HG02759 (cell line): ENCODE results near the gene ERCC3.
"Not testable (repeated sequence)": the region's sequence is repeated elsewhere in the genome, so short reads cannot be mapped to it uniquely, and the experiment has no call there.

Experiments used
- ATAC-seq: cut with Tn5 transposase; IDR thresholded peaks from one replicate; pipeline ENCODE4 v1.9.1; 2021; ENCODE audit warnings: mild to moderate bottlenecking, moderate library complexity; ENCODE audit not compliant: unreplicated experiment

ERCC3 gene

DNA sequence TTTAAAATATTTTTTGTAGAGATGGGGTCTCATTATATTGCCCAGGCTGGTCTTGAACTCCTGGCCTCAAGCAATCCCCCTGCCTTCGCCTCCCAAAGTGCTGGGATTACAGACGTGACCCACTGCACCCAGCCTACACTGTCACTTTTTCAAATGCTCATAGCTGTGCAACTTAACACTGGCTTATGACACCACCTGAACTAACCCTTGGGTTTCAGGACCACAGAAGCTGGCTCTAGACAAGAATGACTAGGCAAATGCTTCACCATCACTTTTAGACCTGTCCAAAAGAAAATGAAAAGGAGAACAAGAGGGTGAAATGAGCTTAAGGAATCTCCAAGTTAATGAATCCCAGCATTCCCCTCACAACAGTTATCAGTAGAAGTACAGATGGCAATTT lies 13.3 kb downstream of the ERCC3 start:
- no peak for ATAC-seq

DNA sequence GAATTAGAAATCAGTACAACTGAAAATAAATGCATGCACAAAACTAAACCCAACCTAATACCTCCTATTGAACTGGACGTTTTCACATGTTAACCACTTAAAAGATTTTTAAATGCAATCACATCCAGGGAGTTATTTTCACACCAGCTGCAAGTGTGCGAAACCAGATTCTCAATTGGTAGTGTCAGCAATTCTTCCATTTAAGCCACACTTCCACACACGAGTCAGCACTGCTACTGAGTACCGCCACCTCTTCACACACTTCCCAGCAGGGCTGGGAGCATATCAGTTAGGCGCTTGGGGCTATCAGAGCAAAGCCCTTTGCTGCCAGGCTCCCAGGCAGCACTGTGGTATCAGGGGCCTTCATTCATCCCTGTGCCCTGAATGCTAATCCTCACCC lies 14.2 kb downstream of the ERCC3 start:
- no peak for ATAC-seq

DNA sequence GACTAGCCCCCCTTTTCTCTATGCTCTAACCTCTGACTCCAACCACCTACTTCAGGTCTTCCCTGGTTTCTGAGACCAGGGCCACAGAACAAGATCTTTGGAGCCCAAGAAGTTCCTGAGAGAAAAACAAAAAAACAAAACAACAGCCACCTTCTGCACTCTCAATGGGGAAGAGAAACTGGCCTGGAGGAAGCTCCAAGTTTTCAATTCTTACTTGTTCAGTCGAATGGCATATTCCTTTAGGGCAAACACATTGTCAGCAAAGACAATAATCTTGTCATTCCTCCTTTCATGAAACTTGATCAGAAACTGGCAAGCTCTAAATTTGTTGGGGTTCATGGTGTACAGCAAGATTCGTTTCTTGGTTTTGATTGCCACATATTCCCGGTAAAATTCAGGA lies 15.0 kb downstream of the ERCC3 start:
- ATAC-seq: no peak

GRCh38 chr2:127277028-127277427 lies 16.9 kb downstream of the ERCC3 start:
- peak; percentile 83 for ATAC-seq

- no peak for ATAC-seq
Measured at GRCh38 chr2:127275789-127276188, 18.2 kb downstream of the ERCC3 start.

- no peak for ATAC-seq
Measured at GRCh38 chr2:127275356-127275755, 18.6 kb downstream of the ERCC3 start.

DNA sequence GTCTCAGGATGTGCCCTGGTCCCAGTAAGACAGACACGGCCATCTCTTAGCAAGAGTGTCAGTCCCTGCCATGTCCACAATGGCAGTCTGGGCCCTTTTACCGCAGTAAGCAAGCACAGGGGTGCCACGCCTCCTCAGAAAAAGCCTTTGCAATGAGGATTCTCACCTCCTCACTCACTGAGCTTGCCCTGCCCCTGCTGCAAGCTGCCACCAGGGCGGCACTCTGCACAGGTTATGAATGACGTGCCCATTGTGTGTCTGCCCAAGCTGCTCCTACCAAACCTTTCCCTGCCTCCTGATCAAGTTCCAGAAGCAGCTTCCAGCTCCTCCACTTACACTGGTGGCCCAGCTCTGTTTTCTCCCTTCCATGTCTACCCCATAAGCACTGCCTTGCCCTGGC lies 23.3 kb downstream of the ERCC3 start:
- no peak for ATAC-seq

DNA sequence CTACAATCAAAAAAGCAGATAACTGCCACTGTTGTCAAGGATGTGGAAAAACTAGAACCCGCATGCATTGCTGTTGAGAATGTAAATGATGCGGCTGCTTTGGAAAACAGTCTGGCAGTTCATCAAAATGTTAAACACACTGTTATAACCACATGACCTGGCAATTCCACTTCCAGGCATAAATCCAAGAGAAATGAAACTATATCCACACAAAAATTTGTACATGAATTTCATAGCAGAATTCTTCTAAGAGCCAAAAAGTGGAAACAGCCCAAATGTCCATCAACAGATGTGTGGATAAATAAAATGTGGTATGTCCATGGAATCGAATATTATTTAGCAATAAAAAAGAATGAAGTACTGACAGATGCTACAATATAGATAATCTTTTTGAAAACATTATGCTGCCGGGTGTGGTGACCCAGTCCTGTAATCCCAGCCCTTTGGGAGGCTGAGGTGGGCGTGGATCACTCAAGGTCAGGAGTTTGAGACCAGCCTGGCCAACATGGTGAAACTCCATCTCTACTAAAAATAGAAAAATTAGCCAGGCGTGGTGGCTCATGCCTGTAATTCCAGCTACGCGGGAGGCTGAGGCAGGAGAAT lies 32.0 kb downstream of the ERCC3 start:
- no peak for ATAC-seq

GRCh38 chr2:127259355-127259754 lies 34.6 kb downstream of the ERCC3 start:
- no peak for ATAC-seq

DNA sequence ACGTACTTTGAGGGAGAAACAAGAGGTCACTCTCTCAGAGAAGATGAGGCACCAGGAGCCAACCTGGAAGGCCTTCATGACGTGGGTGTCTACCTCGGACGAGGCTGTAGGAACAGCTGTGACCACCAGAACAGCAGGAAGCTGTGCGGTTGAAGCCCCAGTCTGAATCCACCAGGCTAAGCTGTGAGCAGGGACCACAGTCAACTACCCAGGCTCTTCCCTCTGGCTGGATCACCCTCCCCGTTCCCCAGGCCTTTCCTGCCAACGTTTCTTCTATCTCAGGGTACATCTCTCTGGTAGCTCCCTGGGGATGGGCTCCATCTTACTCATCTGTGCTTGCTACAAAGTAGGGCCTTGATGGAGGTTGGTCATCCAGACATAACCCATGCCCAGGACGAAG lies 37.1 kb downstream of the ERCC3 start:
- ATAC-seq: no peak

DNA sequence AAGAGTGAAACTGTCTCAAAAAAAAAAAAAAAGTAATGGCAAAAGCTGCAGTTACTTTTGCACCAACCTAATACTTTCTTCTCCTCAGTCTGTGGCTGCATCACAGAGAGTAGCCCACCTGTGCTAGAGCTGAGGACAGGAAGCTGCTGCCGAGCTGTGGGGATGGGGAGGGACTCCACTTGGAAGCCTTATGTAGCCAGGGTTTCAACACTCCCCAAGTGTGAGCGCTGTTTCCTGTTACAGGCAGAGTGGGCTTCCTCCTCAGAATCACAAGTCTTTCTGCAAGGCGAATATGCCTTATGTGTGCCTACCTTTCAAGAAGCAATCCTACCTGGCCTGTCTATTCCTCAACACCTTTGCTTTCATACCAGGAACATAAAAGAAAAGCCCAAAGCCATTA lies 37.6 kb downstream of the ERCC3 start:
- ATAC-seq: no peak

DNA sequence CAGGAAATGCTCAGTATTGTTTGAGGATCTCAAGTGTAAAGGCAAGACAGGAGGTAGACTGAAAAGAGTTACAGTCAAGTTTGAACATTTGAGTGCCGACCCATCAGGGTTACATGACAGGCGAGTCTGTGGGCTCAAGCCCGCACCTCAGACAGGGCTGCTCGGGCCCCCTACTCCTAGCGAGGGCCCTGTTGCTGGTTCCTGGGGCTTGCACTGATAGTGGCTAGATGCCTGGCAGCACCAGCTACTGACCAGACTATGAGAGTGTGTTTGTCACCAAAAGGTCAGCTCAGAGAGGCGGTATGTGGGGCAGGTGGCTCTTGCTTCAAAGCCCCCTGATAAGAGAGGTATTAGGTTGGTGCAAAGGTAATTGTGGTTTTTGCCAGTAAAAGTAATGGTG lies 38.2 kb downstream of the ERCC3 start:
- no peak for ATAC-seq

DNA sequence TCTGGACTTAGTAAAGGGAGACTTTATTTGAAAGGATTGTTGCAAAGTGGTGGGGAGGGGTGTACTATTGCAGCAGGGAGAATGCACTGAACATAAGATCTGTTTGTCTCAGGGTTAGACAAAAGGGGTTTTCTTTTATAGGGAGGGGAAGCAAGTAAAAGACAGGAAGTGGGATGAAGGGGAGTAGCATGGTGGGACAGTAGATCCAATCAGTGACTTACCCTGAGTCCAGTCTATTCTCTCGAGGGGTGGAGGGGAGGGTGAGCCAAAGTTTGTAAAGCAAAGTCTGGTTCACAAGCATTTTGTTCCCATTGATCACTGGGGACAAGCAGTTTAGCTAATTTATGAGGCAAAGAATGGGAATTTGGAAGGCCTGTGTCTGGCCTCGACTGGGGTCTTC lies 38.8 kb downstream of the ERCC3 start:
- no peak for ATAC-seq

GRCh38 chr2:127254386-127254981 lies 39.5 kb downstream of the ERCC3 start:
- ATAC-seq: no peak

- not testable (repeated sequence) for ATAC-seq
Measured at GRCh38 chr2:127241184-127241583, 52.8 kb downstream of the ERCC3 start.

DNA sequence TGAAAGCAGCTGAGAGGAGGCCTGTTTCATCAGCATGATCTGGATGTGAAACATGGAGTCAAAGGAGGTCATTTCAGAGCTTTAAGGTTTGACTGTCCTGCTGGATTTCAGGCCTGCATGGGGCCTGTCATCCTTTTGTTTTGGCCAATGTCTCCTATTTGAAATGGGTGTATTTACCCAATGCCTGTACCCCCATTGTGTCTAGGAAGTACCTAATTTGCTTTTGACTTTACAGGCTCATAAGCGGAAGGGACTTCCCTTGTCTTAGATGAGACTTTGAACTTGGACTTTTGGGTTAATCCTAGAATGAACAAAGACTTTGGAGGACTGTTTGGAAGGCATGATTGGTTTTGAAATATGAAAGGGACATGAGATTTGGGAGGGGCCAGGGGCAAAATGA lies 54.5 kb downstream of the ERCC3 start:
- ATAC-seq: no peak

- not testable (repeated sequence) for ATAC-seq
Measured at GRCh38 chr2:127237768-127238167, 56.2 kb downstream of the ERCC3 start.

GRCh38 chr2:127235082-127235702 lies 58.8 kb downstream of the ERCC3 start:
- ATAC-seq: no peak

GRCh38 chr2:127233710-127234109 lies 60.2 kb downstream of the ERCC3 start:
- ATAC-seq: no peak

DNA sequence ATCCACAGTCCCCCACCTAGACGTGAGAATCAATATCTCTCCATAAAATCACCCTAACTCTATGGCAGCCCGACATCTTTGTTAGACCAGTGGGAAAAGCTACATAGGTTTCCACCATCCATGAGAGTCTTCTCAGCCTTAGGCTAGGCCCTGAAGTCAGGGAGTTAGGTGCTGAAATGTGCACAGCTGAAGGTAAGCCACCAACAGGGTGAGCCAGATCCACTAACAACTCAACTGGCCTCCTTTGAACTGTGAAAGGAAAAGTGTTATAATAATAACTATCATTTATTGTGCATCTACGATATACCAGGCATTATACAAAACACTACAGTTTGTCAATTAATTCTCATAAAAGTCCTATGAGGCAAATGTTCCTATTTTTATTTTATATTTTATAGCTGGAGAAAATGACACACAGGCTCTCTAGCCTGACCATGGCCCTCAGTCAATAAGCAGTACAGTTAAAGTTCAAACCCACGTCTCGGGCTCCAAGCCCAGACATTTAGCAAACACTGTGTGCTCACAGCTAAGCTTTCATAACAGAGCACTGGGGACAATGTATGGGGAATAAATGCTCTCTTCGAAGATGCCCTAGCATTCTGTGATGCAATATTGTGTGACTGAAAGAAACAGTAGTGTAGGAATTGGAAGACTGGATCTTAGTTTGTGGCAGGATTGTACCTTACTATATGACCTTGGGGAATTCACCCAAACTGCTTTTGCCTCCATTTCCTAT lies 62.6 kb downstream of the ERCC3 start:
- ATAC-seq: no peak

DNA sequence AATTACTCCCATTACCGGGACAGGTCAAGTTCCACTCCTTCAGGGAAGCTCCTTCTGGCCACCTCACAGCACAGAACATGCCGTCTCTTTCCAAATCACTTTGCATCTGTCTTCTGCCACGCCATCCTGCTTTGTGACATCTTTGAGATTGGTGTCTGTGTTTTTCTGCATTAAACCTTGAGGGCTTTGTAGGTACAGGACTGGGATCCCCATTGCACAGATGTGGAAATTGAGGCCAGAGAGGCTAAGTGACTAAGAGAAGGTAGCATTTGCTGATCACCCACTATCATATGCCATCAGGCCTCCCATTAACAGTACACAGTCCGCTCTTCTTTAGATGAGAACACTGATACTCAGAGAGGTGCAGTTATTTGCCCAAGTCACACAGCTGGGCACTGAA lies 64.4 kb downstream of the ERCC3 start:
- no peak for ATAC-seq

GRCh38 chr2:127228102-127228501 lies 65.8 kb downstream of the ERCC3 start:
- ATAC-seq: no peak
